ENCODE data around the gene SORCS2.

GRCh38 chr4:7327341-7327885 lies 135.1 kb downstream of the SORCS2 start:
- TF ChIP-seq, protein P1, sequence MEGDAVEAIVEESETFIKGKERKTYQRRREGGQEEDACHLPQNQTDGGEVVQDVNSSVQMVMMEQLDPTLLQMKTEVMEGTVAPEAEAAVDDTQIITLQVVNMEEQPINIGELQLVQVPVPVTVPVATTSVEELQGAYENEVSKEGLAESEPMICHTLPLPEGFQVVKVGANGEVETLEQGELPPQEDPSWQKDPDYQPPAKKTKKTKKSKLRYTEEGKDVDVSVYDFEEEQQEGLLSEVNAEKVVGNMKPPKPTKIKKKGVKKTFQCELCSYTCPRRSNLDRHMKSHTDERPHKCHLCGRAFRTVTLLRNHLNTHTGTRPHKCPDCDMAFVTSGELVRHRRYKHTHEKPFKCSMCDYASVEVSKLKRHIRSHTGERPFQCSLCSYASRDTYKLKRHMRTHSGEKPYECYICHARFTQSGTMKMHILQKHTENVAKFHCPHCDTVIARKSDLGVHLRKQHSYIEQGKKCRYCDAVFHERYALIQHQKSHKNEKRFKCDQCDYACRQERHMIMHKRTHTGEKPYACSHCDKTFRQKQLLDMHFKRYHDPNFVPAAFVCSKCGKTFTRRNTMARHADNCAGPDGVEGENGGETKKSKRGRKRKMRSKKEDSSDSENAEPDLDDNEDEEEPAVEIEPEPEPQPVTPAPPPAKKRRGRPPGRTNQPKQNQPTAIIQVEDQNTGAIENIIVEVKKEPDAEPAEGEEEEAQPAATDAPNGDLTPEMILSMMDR (IDR thresholded peaks at IDR 0.05), result no peak
- TF ChIP-seq POLR2A (IDR thresholded peaks at IDR 0.05), result no peak

Data from uterus (tissue), 2 donors.